Transverse colon (tissue), 4 donors: Measurements from ENCODE around the gene WNK2.

Experiments used
- EP300 ChIP-seq: sonication (generic); formaldehyde crosslinking; IDR thresholded peaks from one replicate; pipeline ENCODE4 v1.6.1; 2017; ENCODE audit warnings: antibody characterized with exemption, low read depth
- POLR2A ChIP-seq: fragments of 450-650 bp; IDR thresholded peaks from one replicate; pipeline ENCODE4 v1.6.1; 2016; ENCODE audit warnings: antibody characterized with exemption, mild to moderate bottlenecking, moderate library complexity
- POLR2AphosphoS5 ChIP-seq, 3 donors: sonication (generic); formaldehyde crosslinking; IDR thresholded peaks; one replicate each; pipeline ENCODE4 v1.6.1; 2016; ENCODE audit warnings: antibody characterized with exemption in 3 of 3
- TF ChIP-seq, protein P1 (sequence below), 5 experiments: fragments of 200-600 bp in 3 of 5; fragments of 450-650 bp in 2 of 5; sonication (generic) in 3 of 5; IDR thresholded peaks; 1 replicate in 2 of 5; 2 replicates in 3 of 5; pipeline ENCODE4 v1.5.1; 2016 to 2017; ENCODE audit warnings: antibody characterized with exemption in 5 of 5, inconsistent platforms in 3 of 5, mild to moderate bottlenecking in 2 of 5, moderate library complexity in 1 of 5

DNA sequence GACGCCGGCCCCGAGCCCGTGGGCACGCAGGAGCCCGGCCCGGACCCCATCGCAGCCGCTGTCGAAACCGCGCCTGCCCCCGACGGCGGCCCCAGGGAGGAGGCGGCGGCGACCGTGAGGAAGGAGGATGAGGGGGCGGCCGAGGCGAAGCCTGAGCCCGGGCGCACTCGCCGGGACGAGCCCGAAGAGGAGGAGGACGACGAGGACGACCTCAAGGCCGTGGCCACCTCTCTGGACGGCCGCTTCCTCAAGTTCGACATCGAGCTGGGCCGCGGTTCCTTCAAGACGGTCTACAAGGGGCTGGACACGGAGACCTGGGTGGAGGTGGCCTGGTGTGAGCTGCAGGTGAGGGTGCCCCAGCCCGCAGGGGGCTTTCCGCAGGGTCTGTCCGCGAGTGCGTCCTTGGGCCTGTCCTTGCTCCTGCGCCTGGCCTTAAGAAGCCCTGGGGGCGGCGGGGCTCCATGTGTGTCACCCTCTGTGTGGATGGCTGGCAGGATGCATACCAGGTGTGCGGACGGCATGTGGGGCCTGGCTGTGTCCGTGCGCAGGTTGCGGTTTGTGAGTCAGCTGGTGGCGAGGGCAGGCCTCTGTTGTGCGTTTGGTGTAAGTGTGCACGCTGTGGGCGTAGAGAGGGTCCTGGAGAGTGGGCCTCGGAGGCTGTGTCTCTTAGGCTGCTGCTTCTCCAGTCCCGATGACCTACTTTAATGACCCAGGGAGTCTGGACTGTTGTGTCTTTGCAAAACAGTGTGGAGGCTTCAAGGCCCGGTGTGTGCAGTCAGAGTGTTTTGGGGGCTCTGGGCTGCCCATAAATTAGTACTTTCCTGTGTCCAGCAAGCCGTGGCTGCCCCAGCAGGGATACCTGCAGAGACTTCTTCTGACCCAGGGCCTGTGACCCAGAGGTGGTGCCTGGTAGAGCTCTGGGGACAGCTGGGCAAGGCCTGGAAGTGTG is 1.6 kb downstream of the WNK2 start:
- TF ChIP-seq, protein P1, sequence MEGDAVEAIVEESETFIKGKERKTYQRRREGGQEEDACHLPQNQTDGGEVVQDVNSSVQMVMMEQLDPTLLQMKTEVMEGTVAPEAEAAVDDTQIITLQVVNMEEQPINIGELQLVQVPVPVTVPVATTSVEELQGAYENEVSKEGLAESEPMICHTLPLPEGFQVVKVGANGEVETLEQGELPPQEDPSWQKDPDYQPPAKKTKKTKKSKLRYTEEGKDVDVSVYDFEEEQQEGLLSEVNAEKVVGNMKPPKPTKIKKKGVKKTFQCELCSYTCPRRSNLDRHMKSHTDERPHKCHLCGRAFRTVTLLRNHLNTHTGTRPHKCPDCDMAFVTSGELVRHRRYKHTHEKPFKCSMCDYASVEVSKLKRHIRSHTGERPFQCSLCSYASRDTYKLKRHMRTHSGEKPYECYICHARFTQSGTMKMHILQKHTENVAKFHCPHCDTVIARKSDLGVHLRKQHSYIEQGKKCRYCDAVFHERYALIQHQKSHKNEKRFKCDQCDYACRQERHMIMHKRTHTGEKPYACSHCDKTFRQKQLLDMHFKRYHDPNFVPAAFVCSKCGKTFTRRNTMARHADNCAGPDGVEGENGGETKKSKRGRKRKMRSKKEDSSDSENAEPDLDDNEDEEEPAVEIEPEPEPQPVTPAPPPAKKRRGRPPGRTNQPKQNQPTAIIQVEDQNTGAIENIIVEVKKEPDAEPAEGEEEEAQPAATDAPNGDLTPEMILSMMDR (IDR thresholded peaks at IDR 0.05), result no peak
- TF ChIP-seq POLR2AphosphoS5 (IDR thresholded peaks at IDR 0.05) (peak in 1 of 3 donors; percentile 22), EP300 (no peak), POLR2A (peak; percentile 16)
